IMR-90 (cell line): ENCODE data around the gene CCDC28B. TPM values are rescaled to one million over a fixed set of nuclear protein-coding genes. Genes with fewer than 3 reads are reported as not detected.

Source experiments
- ATAC-seq: fragments of 200-7000 bp; cut with Tn5 transposase; 2 replicates; pipeline ENCODE4 v1.9.1; 2020; ENCODE audit warnings: low read depth, mild to moderate bottlenecking, moderate library complexity
- BruUV-seq: library from RNA; stranded (reverse); fragments of 400-500 nt; replicated peaks from 2 replicates; lab custom pipeline; 2021; lab: Mats Ljungman, UMichigan
- CTCF ChIA-PET: fragments of 300-600 bp; formaldehyde crosslinking; extraction: SDS; loops from one replicate; lab custom pipeline; 2021; ENCODE audit warnings: antibody characterized with exemption; lab: Yijun Ruan, JAX
- POLR2A ChIA-PET: fragments of 300-600 bp; sonication (Branson Sonifier 250); formaldehyde crosslinking; loops from one replicate; lab custom pipeline; 2022; ENCODE audit warnings: antibody characterized with exemption; ENCODE audit not compliant: unreplicated experiment; lab: Charles Lee
- DNase-seq: peaks from one replicate; pipeline ENCODE4 v3.0.0; 2013
- H2AFZ ChIP-seq: replicated peaks from 2 replicates; pipeline ENCODE3; 2013; ENCODE audit warnings: low read length, mild to moderate bottlenecking; ENCODE audit not compliant: poor library complexity
- H2AK5ac ChIP-seq: 2 replicates; pipeline ENCODE4 v1.6.1; 2013; ENCODE audit warnings: low read depth, low read length, inconsistent platforms
- H2AK9ac ChIP-seq: replicated peaks from 2 replicates; pipeline ENCODE3; 2013; ENCODE audit warnings: mild to moderate bottlenecking, low read depth, low read length, moderate library complexity; ENCODE audit not compliant: poor library complexity
- H2BK120ac ChIP-seq: 2 replicates; pipeline ENCODE4 v1.6.1; 2013; ENCODE audit warnings: low read depth, low read length, inconsistent platforms
- H2BK15ac ChIP-seq: 3 replicates; pipeline ENCODE4 v1.6.1; 2013; ENCODE audit warnings: low read depth, low read length, inconsistent platforms
- H2BK20ac ChIP-seq: 2 replicates; pipeline ENCODE4 v1.6.1; 2013; ENCODE audit warnings: low read depth, mild to moderate bottlenecking, inconsistent platforms, low read length, moderate library complexity
- H2BK5ac ChIP-seq: 2 replicates; pipeline ENCODE4 v1.6.1; 2013; ENCODE audit warnings: mild to moderate bottlenecking, low read depth, low read length, inconsistent platforms; ENCODE audit not compliant: poor library complexity, severe bottlenecking
- H3K14ac ChIP-seq: replicated peaks from 2 replicates; pipeline ENCODE4 v1.6.1; 2013; ENCODE audit warnings: low read depth, low read length, inconsistent platforms
- H3K18ac ChIP-seq: 2 replicates; pipeline ENCODE4 v1.6.1; 2013; ENCODE audit warnings: low read depth, low read length, control low read depth
- H3K23ac ChIP-seq: 2 replicates; pipeline ENCODE4 v1.6.1; 2013; ENCODE audit warnings: low read depth, low read length, inconsistent platforms
- H3K27ac ChIP-seq: 2 replicates; pipeline ENCODE4 v1.5.1; 2013; ENCODE audit warnings: mild to moderate bottlenecking, control low read depth, low read length; ENCODE audit not compliant: insufficient read depth
- H3K27me3 ChIP-seq: 2 replicates; pipeline ENCODE4 v1.6.1; 2013; ENCODE audit warnings: low read length; ENCODE audit not compliant: control insufficient read depth, insufficient read depth
- H3K36me3 ChIP-seq: 2 replicates; pipeline ENCODE4 v1.6.1; 2013; ENCODE audit warnings: low read length, mixed read lengths; ENCODE audit not compliant: control insufficient read depth, insufficient read depth
- H3K4ac ChIP-seq: 2 replicates; pipeline ENCODE4 v1.6.1; 2013; ENCODE audit warnings: low read depth, low read length, inconsistent platforms
- H3K4me1 ChIP-seq: 2 replicates; pipeline ENCODE4 v1.6.1; 2013; ENCODE audit warnings: low read length, mixed read lengths; ENCODE audit not compliant: control insufficient read depth, insufficient read depth
- H3K4me2 ChIP-seq: 2 replicates; pipeline ENCODE4 v1.6.1; 2013; ENCODE audit warnings: low read depth, mild to moderate bottlenecking, control low read depth, low read length, moderate library complexity
- H3K4me3 ChIP-seq: 2 replicates; pipeline ENCODE4 v1.5.1; 2013; ENCODE audit warnings: low read depth, mild to moderate bottlenecking, control low read depth, low read length, moderate library complexity; ENCODE audit not compliant: insufficient read depth
- H3K56ac ChIP-seq: 2 replicates; pipeline ENCODE4 v1.6.1; 2013; ENCODE audit warnings: low read length, inconsistent platforms; ENCODE audit not compliant: insufficient read depth; ENCODE audit errors: extremely low read depth
- H3K79me1 ChIP-seq, 2 experiments: 2 replicates each; pipeline ENCODE4 v1.6.1; 2013; ENCODE audit warnings: low read length in 2 of 2, inconsistent platforms in 1 of 2, low read depth in 1 of 2
- H3K9ac ChIP-seq: 2 replicates; pipeline ENCODE4 v1.6.1; 2013; ENCODE audit warnings: low read depth, low read length, control low read depth
- H3K9me1 ChIP-seq: 2 replicates; pipeline ENCODE4 v1.6.1; 2013; ENCODE audit warnings: low read length, inconsistent platforms; ENCODE audit not compliant: insufficient read depth
- H3K9me3 ChIP-seq: 2 replicates; pipeline ENCODE4 v1.6.1; 2013; ENCODE audit warnings: low read length; ENCODE audit not compliant: control insufficient read depth, insufficient read depth
- H4K20me1 ChIP-seq: 2 replicates; pipeline ENCODE4 v1.6.1; 2013; ENCODE audit warnings: low read length, inconsistent platforms; ENCODE audit not compliant: insufficient read depth
- H4K5ac ChIP-seq: 2 replicates; pipeline ENCODE4 v1.6.1; 2013; ENCODE audit warnings: mild to moderate bottlenecking, low read depth, low read length, control low read depth
- H4K8ac ChIP-seq, 2 experiments: 2 replicates each; pipeline ENCODE4 v1.6.1; 2013; ENCODE audit warnings: low read depth in 2 of 2, low read length in 2 of 2, control low read depth in 1 of 2, inconsistent platforms in 1 of 2
- H4K91ac ChIP-seq: 2 replicates; pipeline ENCODE4 v1.6.1; 2013; ENCODE audit warnings: low read depth, low read length, inconsistent platforms; ENCODE audit not compliant: insufficient read depth
- BHLHE40 ChIP-seq: fragments of 150-350 bp; IDR thresholded peaks from 2 replicates; pipeline ENCODE4 v1.6.1; 2016; ENCODE audit warnings: mild to moderate bottlenecking, low read depth, low read length
- CEBPB ChIP-seq: IDR thresholded peaks from 2 replicates; pipeline ENCODE4 v1.6.1; 2012; ENCODE audit warnings: low read depth, low read length, improper control_type of control experiment
- CHD1 ChIP-seq: IDR thresholded peaks from 2 replicates; pipeline ENCODE4 v1.6.1; 2012; ENCODE audit warnings: low read depth, low read length, improper control_type of control experiment
- FOS ChIP-seq: fragments of 150-350 bp; IDR thresholded peaks from 2 replicates; pipeline ENCODE4 v1.6.1; 2016; ENCODE audit warnings: low read depth, low read length
- MAFK ChIP-seq: IDR thresholded peaks from 2 replicates; pipeline ENCODE4 v1.6.1; 2012; ENCODE audit warnings: low read depth, low read length, improper control_type of control experiment
- MXI1 ChIP-seq: IDR thresholded peaks from 2 replicates; pipeline ENCODE4 v1.6.1; 2012; ENCODE audit warnings: low read depth, mild to moderate bottlenecking, low read length, moderate library complexity, borderline replicate concordance
- NFE2L2 ChIP-seq: fragments of 150-350 bp; IDR thresholded peaks from 2 replicates; pipeline ENCODE4 v1.6.1; 2016; ENCODE audit warnings: low read depth, mild to moderate bottlenecking, low read length
- POLR2A ChIP-seq: IDR thresholded peaks from 2 replicates; pipeline ENCODE4 v1.6.1; 2012; ENCODE audit warnings: mild to moderate bottlenecking, low read depth, low read length
- RCOR1 ChIP-seq: IDR thresholded peaks from 2 replicates; pipeline ENCODE4 v1.6.1; 2012; ENCODE audit warnings: mild to moderate bottlenecking, low read length, improper control_type of control experiment; ENCODE audit not compliant: insufficient replicate concordance
- RFX5 ChIP-seq: IDR thresholded peaks from 2 replicates; pipeline ENCODE4 v1.8.0; 2012; ENCODE audit warnings: low read depth, mild to moderate bottlenecking, low read length, moderate library complexity
- SMC3 ChIP-seq: fragments of 150-350 bp; IDR thresholded peaks from 2 replicates; pipeline ENCODE4 v1.6.1; 2016; ENCODE audit warnings: low read depth, mild to moderate bottlenecking, antibody characterized with exemption, low read length, moderate library complexity
- WGBS, 2 experiments: methylation state at CpG; one replicate each; pipeline versions ENCODE4 v1.1.5 to v1.1.7; 2013; ENCODE audit warnings: missing lambda C conversion rate in 2 of 2; ENCODE audit not compliant: insufficient read length in 1 of 2; ENCODE audit errors: extremely low coverage in 2 of 2; 5-methylcytosine and 5-hydroxymethylcytosine counted together
- dilution Hi-C: fragments of 300-500 bp; cut with HindIII; formaldehyde crosslinking; loops from one replicate; pipeline ENCODE4 v1.14.3; 2018; ENCODE audit warnings: low sequenced_read_pairs; ENCODE audit not compliant: unreplicated experiment
- in situ Hi-C: fragments of 300-500 bp; cut with MboI; formaldehyde crosslinking; loops from 3 replicates; pipeline ENCODE4 v1.14.3; 2019; ENCODE audit warnings: low sequenced_read_pairs, inconsistent platforms, mixed read lengths
- intact Hi-C: fragments of 100-400 bp; cut with micrococcal nuclease; formaldehyde crosslinking; loops from 2 replicates; pipeline ENCODE4 v1.10.0; 2022
- polyA plus RNA-seq, 3 experiments: library from polyadenylated mRNA; depleted of rRNA; stranded (reverse); fragments of >200 nt; gene quantifications; 2 replicates each; pipeline ENCODE4 v1.2.3, GENCODE V29; 2012; ENCODE audit warnings: low replicate concordance in 1 of 3
- total RNA-seq: library from RNA; depleted of rRNA; stranded (reverse); fragments of >200 nt; gene quantifications from 2 replicates; pipeline ENCODE4 v1.2.3, GENCODE V29; 2012
- TF ChIP-seq, protein P1 (sequence below): fragments of 150-350 bp; IDR thresholded peaks from 2 replicates; pipeline ENCODE4 v1.6.1; 2016; ENCODE audit warnings: low read depth, mild to moderate bottlenecking, low read length, moderate library complexity, borderline replicate concordance
- TF ChIP-seq, protein P2 (sequence below): fragments of 150-350 bp; IDR thresholded peaks from 2 replicates; pipeline ENCODE4 v1.6.1; 2017; ENCODE audit warnings: mild to moderate bottlenecking, antibody characterized with exemption, low read length, low read depth

CCDC28B gene
- total and polyA plus RNA-seq, 2 of the 4 experiments (the other 2 are of a cell fraction) = 17.2 to 18.4 TPM

GRCh38 chr1:32198237-32199042 lies 2.0 kb upstream of the CCDC28B start (continued):
- no peak for TF ChIP-seq CEBPB

DNA sequence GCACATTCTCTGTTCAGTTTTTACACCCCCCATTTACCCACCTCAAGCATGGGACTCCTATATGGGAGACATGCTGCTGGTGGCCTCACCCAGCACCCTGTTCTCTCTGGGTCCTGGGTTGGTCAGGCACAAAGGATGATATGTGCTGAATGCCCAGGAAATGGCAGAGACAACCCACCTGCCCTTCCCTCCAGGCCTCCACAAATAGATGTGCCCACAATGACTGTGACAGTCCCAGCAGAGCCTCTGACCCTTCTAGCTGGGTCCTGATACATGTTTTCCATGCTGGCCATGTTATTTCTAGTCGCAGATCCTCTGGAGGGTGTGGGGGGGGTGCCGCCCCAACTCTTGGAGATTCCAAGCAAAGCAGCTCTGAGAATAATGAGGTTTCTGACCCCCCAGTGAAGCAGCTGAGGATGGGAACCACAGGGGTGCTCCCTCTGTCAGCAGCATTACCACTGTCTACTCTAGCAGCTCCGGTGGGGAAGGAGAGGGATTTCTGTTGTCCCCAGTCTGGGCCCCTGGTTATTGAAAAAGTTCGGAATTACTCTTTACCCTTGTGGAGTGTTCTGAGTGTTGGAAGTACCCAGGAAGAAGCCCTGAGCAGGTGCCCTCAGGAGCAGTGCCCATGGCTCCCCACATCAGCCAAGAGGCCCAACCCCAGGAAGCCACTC lies 1.2 kb upstream of the CCDC28B start:
- Histone ChIP-seq H3K9ac (0 out of 2 replicates have a peak overlapping the region, but pooled peaks have one; percentile 72), H3K4me1 (peaks cover 31% of the 10 kb centered on the region), H3K79me1 (peaks cover 5 to 54% of the 10 kb centered on the region in 2 experiments; a peak in 2 of 4 replicates), H3K4me2 (peak overlapping the region; percentile 60; the same call in 1 of the 2 replicates), H2BK20ac (no peak overlapping the region), H3K4ac (no peak overlapping the region; the same call in 1 of the 2 replicates), H4K91ac (no peak overlapping the region), H2AFZ (peak overlapping the region; percentile 58), H3K9me1 (peaks cover 16% of the 10 kb centered on the region; the same call in 1 of the 2 replicates), H2AK5ac (peak overlapping the region; percentile 36), H3K14ac (0 out of 2 replicates have a peak overlapping the region, but pooled peaks have one; percentile 75), H3K56ac (no peak overlapping the region), H4K20me1 (0 out of 2 replicates have a peak, but pooled peaks cover 8% of the 10 kb centered on the region), H2BK120ac (no peak overlapping the region), H3K27me3 (no peaks in the 10 kb centered on the region), H3K36me3 (peaks cover 41% of the 10 kb centered on the region), H4K8ac (no peak overlapping the region), H3K23ac (no peak overlapping the region), H3K9me3 (no peaks in the 10 kb centered on the region), H2BK15ac (no peak overlapping the region), H3K4me3 (no peak overlapping the region), H4K5ac (no peak overlapping the region), H2BK5ac (peak overlapping the region; percentile 80), H3K27ac (peak overlapping the region; percentile 78; the same call in 1 of the 2 replicates), H2AK9ac (peak overlapping the region; percentile 92), H3K18ac (no peak overlapping the region)
- ATAC-seq (no peak), DNase-seq (no peak)
- dilution Hi-C loops (no loop called here), intact Hi-C loops (no loop called here), in situ Hi-C loops (no loop called here)
- ChIA-PET CTCF (interaction anchor here (0.9 kb wide), 1 partner anchor 184 kb away, joined by 3 read pairs; no protein-coding TSS in a partner anchor), POLR2A (no interaction called here)
- WGBS, 2 experiments = no CpG with 5 or more reads among the region's 4 CpGs
- BruUV-seq = no TSS peak
- TF ChIP-seq, protein P1, sequence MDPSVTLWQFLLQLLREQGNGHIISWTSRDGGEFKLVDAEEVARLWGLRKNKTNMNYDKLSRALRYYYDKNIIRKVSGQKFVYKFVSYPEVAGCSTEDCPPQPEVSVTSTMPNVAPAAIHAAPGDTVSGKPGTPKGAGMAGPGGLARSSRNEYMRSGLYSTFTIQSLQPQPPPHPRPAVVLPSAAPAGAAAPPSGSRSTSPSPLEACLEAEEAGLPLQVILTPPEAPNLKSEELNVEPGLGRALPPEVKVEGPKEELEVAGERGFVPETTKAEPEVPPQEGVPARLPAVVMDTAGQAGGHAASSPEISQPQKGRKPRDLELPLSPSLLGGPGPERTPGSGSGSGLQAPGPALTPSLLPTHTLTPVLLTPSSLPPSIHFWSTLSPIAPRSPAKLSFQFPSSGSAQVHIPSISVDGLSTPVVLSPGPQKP = no peak
- TF ChIP-seq MAFK (no peak), POLR2A (no peak), CHD1 (no peak), RFX5 (no peak), BHLHE40 (no peak), MXI1 (no peak), FOS (no peak), RCOR1 (no peak), NFE2L2 (no peak), SMC3 (no peak), CEBPB (no peak)
- TF ChIP-seq, protein P2, sequence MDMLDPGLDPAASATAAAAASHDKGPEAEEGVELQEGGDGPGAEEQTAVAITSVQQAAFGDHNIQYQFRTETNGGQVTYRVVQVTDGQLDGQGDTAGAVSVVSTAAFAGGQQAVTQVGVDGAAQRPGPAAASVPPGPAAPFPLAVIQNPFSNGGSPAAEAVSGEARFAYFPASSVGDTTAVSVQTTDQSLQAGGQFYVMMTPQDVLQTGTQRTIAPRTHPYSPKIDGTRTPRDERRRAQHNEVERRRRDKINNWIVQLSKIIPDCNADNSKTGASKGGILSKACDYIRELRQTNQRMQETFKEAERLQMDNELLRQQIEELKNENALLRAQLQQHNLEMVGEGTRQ = no peak
